Sigmoid colon (tissue), 7 donors: ENCODE results near the gene PTK7. TPM values are rescaled to one million over a fixed set of nuclear protein-coding genes. Genes with fewer than 3 reads are reported as not detected.

Experiments
- DNase-seq: peaks from one replicate; pipeline ENCODE4 v3.0.0-alpha.2; 2019
- H3K27ac ChIP-seq, 4 donors: fragments of 200-600 bp; sonication (generic); one replicate each; pipeline ENCODE4 v1.5.1; 2016 to 2019; ENCODE audit warnings: mild to moderate bottlenecking in 1 of 4
- H3K27me3 ChIP-seq, 3 donors: fragments of 200-600 bp; sonication (generic); one replicate each; pipeline ENCODE4 v1.5.1; 2019; ENCODE audit warnings: mild to moderate bottlenecking in 1 of 3
- H3K36me3 ChIP-seq, 4 donors: fragments of 200-600 bp; sonication (generic); one replicate each; pipeline ENCODE4 v1.5.1; 2016 to 2019
- H3K4me1 ChIP-seq, 4 donors: fragments of 200-600 bp; sonication (generic); one replicate each; pipeline ENCODE4 v1.5.1; 2017 to 2019
- H3K4me3 ChIP-seq, 4 donors: fragments of 200-600 bp; sonication (generic); one replicate each; pipeline ENCODE4 v1.5.1; 2017 to 2019; ENCODE audit warnings: mild to moderate bottlenecking in 2 of 4, moderate library complexity in 1 of 4
- H3K9me3 ChIP-seq, 4 donors: fragments of 200-600 bp in 3 of 4; sonication (generic) in 3 of 4; one replicate each; pipeline versions ENCODE4 v1.5.1 to v1.6.1; 2013 to 2019
- EP300 ChIP-seq, 4 donors: sonication (generic); formaldehyde crosslinking; IDR thresholded peaks; one replicate each; pipeline ENCODE4 v1.6.1; 2017; ENCODE audit warnings: antibody characterized with exemption in 4 of 4
- POLR2A ChIP-seq, 2 donors: fragments of 450-650 bp; IDR thresholded peaks; one replicate each; pipeline ENCODE4 v1.6.1; 2016; ENCODE audit warnings: antibody characterized with exemption in 2 of 2, mild to moderate bottlenecking in 2 of 2, moderate library complexity in 2 of 2
- POLR2AphosphoS5 ChIP-seq, 4 donors: sonication (generic); formaldehyde crosslinking; IDR thresholded peaks; one replicate each; pipeline ENCODE4 v1.6.1; 2017; ENCODE audit warnings: antibody characterized with exemption in 4 of 4
- WGBS, 2 donors: extraction: QIAGEN DNeasy Blood & Tissue Kit; methylation state at CpG; one replicate each; pipeline ENCODE4 v1.1.7; 2013; 5-methylcytosine and 5-hydroxymethylcytosine counted together
- intact Hi-C: fragments of 100-400 bp; cut with DNase I; formaldehyde crosslinking; loops from one replicate; pipeline ENCODE4 v1.15.1; 2023
- polyA plus RNA-seq, 3 donors: library from polyadenylated mRNA; stranded (reverse); fragments of 200-250 nt; gene quantifications; one replicate each; pipeline ENCODE4 v1.2.3, GENCODE V29; 2013
- total RNA-seq, 4 donors: library from RNA; depleted of rRNA; stranded (reverse); fragments of >200 nt; gene quantifications; one replicate each; pipeline ENCODE4 v1.1.0, GENCODE V29; 2016
- TF ChIP-seq, protein P1 (sequence below), 4 experiments: fragments of 450-650 bp in 3 of 4; fragments of 200-600 bp in 1 of 4; IDR thresholded peaks; one replicate each; pipeline ENCODE4 v1.5.1; 2016 to 2019; ENCODE audit warnings: antibody characterized with exemption in 4 of 4, mild to moderate bottlenecking in 3 of 4, moderate library complexity in 2 of 4
- donor health status: healthy with polysubstance abuse.
- donor health status: Bipolar disorder and iron deficiency.
- donor health status: healthy.

Gene PTK7
- total and polyA plus RNA-seq, 7 donors, result 1.2 to 15.6 (median 6.1) TPM

DNA sequence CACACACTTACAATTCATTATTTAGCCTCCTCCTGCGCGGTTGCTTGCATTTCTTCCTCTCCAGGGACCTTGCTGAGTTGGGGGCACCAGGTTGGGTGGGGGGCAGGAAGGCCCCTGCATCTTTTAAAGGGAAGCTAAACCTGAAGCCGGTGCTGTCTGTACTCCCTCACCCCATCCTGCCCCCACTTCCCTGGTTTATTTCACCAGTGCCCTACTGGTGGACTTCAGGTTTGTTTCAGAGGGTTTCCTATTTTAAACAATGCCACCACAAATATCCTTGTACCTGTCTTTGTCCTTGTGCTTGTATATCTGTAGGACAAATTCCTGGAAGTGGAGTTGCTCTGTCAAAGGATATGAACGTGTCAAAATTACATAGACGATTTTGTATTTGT is 21.0 kb downstream of the PTK7 start:
- no peak for DNase-seq
- H3K36me3 ChIP-seq, result no peaks in the 10 kb centered on the region
- H3K27me3 ChIP-seq, result no peaks in the 10 kb centered on the region
- intact Hi-C loops, result no loop called here
- H3K4me1 ChIP-seq, result peaks cover 0 to 12% (median 5%) of the 10 kb centered on the region in 4 donors
- H3K9me3 ChIP-seq, result no peaks in the 10 kb centered on the region
- H3K27ac ChIP-seq, result no peak overlapping the region
- TF ChIP-seq POLR2AphosphoS5 (IDR thresholded peaks at IDR 0.05), result no peak
- no peak overlapping the region for H3K4me3 ChIP-seq
- 38 to 51% methylated on average over 5 of the region's 5 CpGs for WGBS, 2 donors

DNA sequence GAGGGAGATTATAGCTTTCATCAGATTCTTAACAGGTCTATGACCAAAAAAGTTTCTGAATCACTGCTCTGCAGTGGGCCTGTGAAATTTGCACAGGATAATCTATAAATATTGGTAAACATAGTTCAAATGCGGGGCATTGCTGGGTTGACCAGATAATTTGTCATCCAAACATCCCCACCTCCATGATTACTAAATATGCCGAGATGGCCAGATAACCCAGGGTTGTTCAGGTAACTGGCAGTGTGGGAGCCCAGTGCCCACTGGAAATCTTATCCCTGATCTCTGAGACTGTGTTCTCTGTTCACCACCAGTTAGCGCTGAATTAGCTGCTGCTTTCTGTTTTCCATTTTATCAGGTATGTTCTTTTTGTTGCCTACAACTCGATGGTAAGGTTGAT is 21.4 kb downstream of the PTK7 start:
- intact Hi-C loops, result no loop called here
- Histone ChIP-seq H3K27ac (no peak overlapping the region), H3K4me3 (no peak overlapping the region)

DNA sequence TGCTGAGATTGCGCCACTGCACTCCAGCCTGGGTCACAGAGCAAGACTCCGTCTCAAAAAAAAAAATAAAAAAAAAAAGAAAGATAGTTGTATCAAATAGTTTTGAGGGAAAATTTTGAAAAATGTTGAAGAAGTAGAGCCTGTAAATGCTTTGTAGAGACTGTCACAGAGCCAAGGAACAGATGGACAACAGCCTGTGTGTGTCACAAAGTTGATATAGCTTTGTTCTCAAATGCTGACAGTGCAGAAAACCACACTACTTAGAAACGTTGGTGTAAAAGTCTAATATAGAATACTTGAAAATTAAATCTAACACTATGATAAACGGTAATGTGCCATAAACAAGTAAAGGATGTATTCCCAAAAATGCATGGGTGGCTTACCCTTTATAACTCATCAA is 25.4 kb downstream of the PTK7 start:
- WGBS, 2 donors, result 75 to 79% methylated on average over 4 of the region's 4 CpGs
- TF ChIP-seq POLR2AphosphoS5 (IDR thresholded peaks at IDR 0.05) (no peak), POLR2A (IDR thresholded peaks at IDR 0.05) (no peak), EP300 (IDR thresholded peaks at IDR 0.05) (no peak)
- TF ChIP-seq, protein P1, sequence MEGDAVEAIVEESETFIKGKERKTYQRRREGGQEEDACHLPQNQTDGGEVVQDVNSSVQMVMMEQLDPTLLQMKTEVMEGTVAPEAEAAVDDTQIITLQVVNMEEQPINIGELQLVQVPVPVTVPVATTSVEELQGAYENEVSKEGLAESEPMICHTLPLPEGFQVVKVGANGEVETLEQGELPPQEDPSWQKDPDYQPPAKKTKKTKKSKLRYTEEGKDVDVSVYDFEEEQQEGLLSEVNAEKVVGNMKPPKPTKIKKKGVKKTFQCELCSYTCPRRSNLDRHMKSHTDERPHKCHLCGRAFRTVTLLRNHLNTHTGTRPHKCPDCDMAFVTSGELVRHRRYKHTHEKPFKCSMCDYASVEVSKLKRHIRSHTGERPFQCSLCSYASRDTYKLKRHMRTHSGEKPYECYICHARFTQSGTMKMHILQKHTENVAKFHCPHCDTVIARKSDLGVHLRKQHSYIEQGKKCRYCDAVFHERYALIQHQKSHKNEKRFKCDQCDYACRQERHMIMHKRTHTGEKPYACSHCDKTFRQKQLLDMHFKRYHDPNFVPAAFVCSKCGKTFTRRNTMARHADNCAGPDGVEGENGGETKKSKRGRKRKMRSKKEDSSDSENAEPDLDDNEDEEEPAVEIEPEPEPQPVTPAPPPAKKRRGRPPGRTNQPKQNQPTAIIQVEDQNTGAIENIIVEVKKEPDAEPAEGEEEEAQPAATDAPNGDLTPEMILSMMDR (IDR thresholded peaks at IDR 0.05), result no peak

More for the DNA sequence above, 21.4 kb downstream of the PTK7 start:
- Histone ChIP-seq H3K36me3 (no peaks in the 10 kb centered on the region), H3K27me3 (no peaks in the 10 kb centered on the region), H3K9me3 (no peaks in the 10 kb centered on the region), H3K4me1 (peaks cover 0 to 12% (median 5%) of the 10 kb centered on the region in 4 donors)
- TF ChIP-seq POLR2A (IDR thresholded peaks at IDR 0.05), result no peak
- TF ChIP-seq, protein P1 (IDR thresholded peaks at IDR 0.05), result no peak
- TF ChIP-seq EP300 (IDR thresholded peaks at IDR 0.05), result no peak
- TF ChIP-seq POLR2AphosphoS5 (IDR thresholded peaks at IDR 0.05), result no peak
- no peak for DNase-seq
- WGBS, 2 donors, result 91% methylated on average over 4 of the region's 4 CpGs

DNA sequence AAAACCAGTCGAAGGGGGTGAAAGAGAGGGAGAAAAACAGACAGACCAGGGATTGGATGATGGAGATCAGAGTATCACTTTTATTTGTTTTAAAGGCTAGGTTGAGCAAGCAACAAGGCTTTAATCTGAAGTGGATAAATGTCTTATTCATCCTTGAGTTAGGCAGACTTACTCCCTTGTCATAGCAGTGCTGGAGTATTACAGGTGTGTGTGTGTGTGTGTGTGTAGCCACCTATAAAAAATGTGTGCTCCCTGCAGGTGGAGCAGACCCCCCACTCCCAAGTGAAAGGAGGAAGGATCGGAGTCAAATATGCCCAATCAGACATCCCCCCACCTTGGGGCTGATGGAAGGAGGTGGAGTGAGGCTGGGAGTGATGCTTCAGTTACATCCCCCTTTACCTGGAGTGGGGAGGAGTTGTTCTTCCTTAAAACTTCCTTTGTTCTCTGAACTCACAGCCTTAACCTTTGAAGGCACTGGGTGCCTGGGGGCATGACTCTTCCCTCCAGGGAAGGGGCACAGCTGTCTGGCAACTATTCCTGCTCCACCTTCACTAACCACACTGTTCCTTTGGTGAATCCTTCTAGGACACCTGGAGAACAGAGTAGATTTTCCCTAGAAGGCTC is 27.3 kb downstream of the PTK7 start:
- peak; percentile 7 for DNase-seq
- WGBS, 2 donors, result 63 to 88% methylated on average over 2 of the region's 2 CpGs
- Histone ChIP-seq H3K36me3 (no peaks in the 10 kb centered on the region), H3K4me3 (no peak overlapping the region), H3K9me3 (no peaks in the 10 kb centered on the region), H3K27ac (no peak overlapping the region), H3K27me3 (no peaks in the 10 kb centered on the region), H3K4me1 (no peaks in the 10 kb centered on the region)
- no peak for TF ChIP-seq POLR2AphosphoS5 (IDR thresholded peaks at IDR 0.05)
- TF ChIP-seq, protein P1 (IDR thresholded peaks at IDR 0.05), result no peak
- TF ChIP-seq POLR2A (IDR thresholded peaks at IDR 0.05), result no peak
- no peak for TF ChIP-seq EP300 (IDR thresholded peaks at IDR 0.05)
- intact Hi-C loops, result no loop called here

More for the DNA sequence above, 25.4 kb downstream of the PTK7 start:
- DNase-seq, result no peak
- intact Hi-C loops, result no loop called here
- Histone ChIP-seq H3K4me3 (no peak overlapping the region), H3K9me3 (no peaks in the 10 kb centered on the region), H3K36me3 (no peaks in the 10 kb centered on the region), H3K27ac (no peak overlapping the region), H3K4me1 (no peaks in the 10 kb centered on the region), H3K27me3 (no peaks in the 10 kb centered on the region)

DNA sequence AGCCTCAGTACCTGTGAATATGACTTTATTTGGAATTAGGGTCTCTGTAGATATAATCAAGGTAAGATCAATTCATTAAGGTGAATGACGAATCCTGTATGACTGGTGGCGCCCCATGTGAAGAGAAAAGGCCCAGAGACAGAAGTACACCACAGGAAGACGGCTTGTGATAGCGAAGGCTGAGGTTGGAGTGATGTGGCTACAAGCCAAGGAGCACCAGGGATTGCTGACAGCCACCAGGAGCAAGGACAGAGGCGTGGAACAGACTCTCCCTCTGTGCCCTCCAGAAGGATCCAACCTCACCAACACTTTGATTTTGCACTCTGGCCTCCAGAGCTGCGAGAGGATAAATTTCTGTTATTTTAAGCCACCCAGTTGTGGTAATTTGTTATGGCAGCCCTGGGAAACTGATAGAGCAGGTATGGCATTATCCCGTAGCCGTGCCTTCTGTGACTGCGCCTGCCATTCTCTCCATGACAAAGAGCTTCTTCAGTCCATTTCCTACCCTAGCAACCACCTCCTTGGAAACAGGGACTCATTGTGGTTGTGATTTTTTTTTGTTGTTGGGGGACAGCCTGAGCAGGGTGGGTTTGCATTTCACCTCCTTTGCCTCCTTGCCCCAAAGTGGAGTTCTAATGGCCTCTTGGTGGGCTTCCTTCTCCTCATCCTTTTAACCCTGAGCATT is 29.6 kb downstream of the PTK7 start:
- intact Hi-C loops, result no loop called here
- 85 to 88% methylated on average over 9 of the region's 9 CpGs for WGBS, 2 donors
- H3K4me3 ChIP-seq, result no peak overlapping the region
- no peaks in the 10 kb centered on the region for H3K27me3 ChIP-seq
- TF ChIP-seq, protein P1 (IDR thresholded peaks at IDR 0.05), result no peak
- no peak for TF ChIP-seq POLR2A (IDR thresholded peaks at IDR 0.05)
- TF ChIP-seq EP300 (IDR thresholded peaks at IDR 0.05), result no peak
- no peak for TF ChIP-seq POLR2AphosphoS5 (IDR thresholded peaks at IDR 0.05)
- peak; percentile 22 for DNase-seq
- H3K27ac ChIP-seq, result no peak overlapping the region
- no peaks in the 10 kb centered on the region for H3K36me3 ChIP-seq
- no peaks in the 10 kb centered on the region for H3K4me1 ChIP-seq
- H3K9me3 ChIP-seq, result no peaks in the 10 kb centered on the region
